Endothelial cell of umbilical vein (primary cell): ENCODE results near the gene GPD1. TPM values are rescaled to one million over a fixed set of nuclear protein-coding genes. Genes with fewer than 3 reads are reported as not detected.

Source experiments
- BruUV-seq: library from RNA; stranded (reverse); fragments of 400-500 nt; replicated peaks from 2 replicates; lab custom pipeline; 2021; lab: Mats Ljungman, UMichigan
- CTCF ChIA-PET: fragments of 300-600, 350-600 bp; sonication (Branson Sonifier 250); formaldehyde crosslinking; loops from one replicate; lab custom pipeline; 2021; ENCODE audit warnings: antibody characterized with exemption, inconsistent platforms; lab: Charles Lee
- POLR2A ChIA-PET: fragments of 300-600, 350-600 bp; sonication (Branson Sonifier 250); formaldehyde crosslinking; loops from one replicate; lab custom pipeline; 2021; ENCODE audit warnings: antibody characterized with exemption, inconsistent platforms; lab: Charles Lee
- DNase-seq: peaks from one replicate; pipeline ENCODE4 v3.0.0-alpha.2; 2011; ENCODE audit warnings: low read depth, low spot score
- FAIRE-seq: peaks from 2 replicates; lab custom pipeline; 2011; peaks lifted over from hg19 to GRCh38; lab: Jason Lieb, UNC
- H2AFZ ChIP-seq: 2 replicates; pipeline ENCODE4 v1.6.0; 2012; ENCODE audit warnings: low read depth, low read length, control low read depth, inconsistent platforms
- H3K27ac ChIP-seq: 2 replicates; pipeline ENCODE4 v1.5.1; 2011; ENCODE audit warnings: low read depth, mild to moderate bottlenecking, control low read depth, low read length, moderate library complexity; ENCODE audit not compliant: insufficient read depth
- H3K27me3 ChIP-seq, 2 experiments: 2 replicates each; pipeline versions ENCODE4 v1.6.0 to v1.6.1; 2011; ENCODE audit warnings: low read length in 2 of 2, mixed read lengths in 1 of 2; ENCODE audit not compliant: control insufficient read depth in 2 of 2, insufficient read depth in 2 of 2
- H3K36me3 ChIP-seq, 2 experiments: 2 replicates in 1 of 2; 3 replicates in 1 of 2; pipeline ENCODE4 v1.5.1; 2011; ENCODE audit warnings: low read length in 2 of 2, mild to moderate bottlenecking in 1 of 2, moderate library complexity in 1 of 2; ENCODE audit not compliant: control insufficient read depth in 2 of 2, insufficient read depth in 2 of 2; ENCODE audit errors: extremely low read depth in 1 of 2
- H3K4me1 ChIP-seq: 3 replicates; pipeline ENCODE4 v1.5.1; 2011; ENCODE audit warnings: mild to moderate bottlenecking, low read length; ENCODE audit not compliant: control insufficient read depth, insufficient read depth; ENCODE audit errors: extremely low read depth
- H3K4me2 ChIP-seq: 2 replicates; pipeline ENCODE4 v1.6.1; 2011; ENCODE audit warnings: low read length, control low read depth, mixed read lengths; ENCODE audit not compliant: insufficient read depth
- H3K4me3 ChIP-seq, 3 experiments: fragments of 200-600 bp in 1 of 3; sonication (generic), shearing (Covaris generic) in 1 of 3; replicated peaks in 1 of 3; 2 replicates each; pipeline ENCODE4 v1.5.1; 2011 to 2016; ENCODE audit warnings: control low read depth in 3 of 3, low read length in 3 of 3, mild to moderate bottlenecking in 2 of 3, inconsistent platforms in 1 of 3, low read depth in 1 of 3, moderate library complexity in 1 of 3; ENCODE audit not compliant: insufficient read depth in 1 of 3
- H3K79me2 ChIP-seq: 2 replicates; pipeline ENCODE4 v1.6.0; 2012; ENCODE audit warnings: low read length, inconsistent platforms; ENCODE audit not compliant: control insufficient read depth, insufficient read depth
- H3K9ac ChIP-seq: replicated peaks from 2 replicates; pipeline ENCODE3; 2011; ENCODE audit warnings: low read length, control low read depth; ENCODE audit not compliant: insufficient read depth; ENCODE audit errors: extremely low read depth
- H3K9me1 ChIP-seq: replicated peaks from 3 replicates; pipeline ENCODE4 v1.6.0; 2011; ENCODE audit warnings: mild to moderate bottlenecking, low read length; ENCODE audit not compliant: control insufficient read depth, insufficient read depth; ENCODE audit errors: extremely low read depth
- H3K9me3 ChIP-seq: replicated peaks from 2 replicates; pipeline ENCODE4 v1.5.1; 2012; ENCODE audit warnings: low read length, inconsistent platforms; ENCODE audit not compliant: control insufficient read depth, insufficient read depth
- H4K20me1 ChIP-seq: replicated peaks from 2 replicates; pipeline ENCODE3; 2011; ENCODE audit warnings: mild to moderate bottlenecking, low read length; ENCODE audit not compliant: control insufficient read depth, insufficient read depth; ENCODE audit errors: extremely low read depth
- EZH2 ChIP-seq: IDR thresholded peaks from 2 replicates; pipeline ENCODE4 v1.6.1; 2012; ENCODE audit warnings: borderline replicate concordance, low read depth, mild to moderate bottlenecking, moderate library complexity, low read length, inconsistent platforms; ENCODE audit not compliant: severe bottlenecking
- FOS ChIP-seq: IDR thresholded peaks from 2 replicates; pipeline ENCODE4 v1.6.1; 2011; ENCODE audit warnings: mild to moderate bottlenecking, low read length, moderate library complexity, borderline replicate concordance; ENCODE audit not compliant: insufficient read depth
- GATA2 ChIP-seq: IDR thresholded peaks from 2 replicates; pipeline ENCODE4 v1.7.0; 2011; ENCODE audit warnings: low read depth, mild to moderate bottlenecking, moderate library complexity, mixed read lengths, low read length; ENCODE audit not compliant: insufficient read length, insufficient read depth
- JUN ChIP-seq: IDR thresholded peaks from 2 replicates; pipeline ENCODE4 v1.6.1; 2011; ENCODE audit warnings: borderline replicate concordance, low read depth; ENCODE audit not compliant: insufficient read length, insufficient read depth
- MYC ChIP-seq: IDR thresholded peaks from one replicate; pipeline ENCODE4 v1.6.1; 2011; ENCODE audit warnings: mild to moderate bottlenecking, low read depth, low read length
- POLR2A ChIP-seq: IDR thresholded peaks from 2 replicates; pipeline ENCODE4 v1.6.1; 2012; ENCODE audit warnings: low read depth, mild to moderate bottlenecking, control low read depth, low read length
- POLR2AphosphoS5 ChIP-seq: IDR thresholded peaks from 2 replicates; pipeline ENCODE4 v1.6.1; 2012; ENCODE audit warnings: low read depth, mild to moderate bottlenecking, control low read depth, low read length, moderate library complexity; ENCODE audit not compliant: insufficient read depth
- dilution Hi-C: fragments of 300-500 bp; cut with MboI; formaldehyde crosslinking; loops from one replicate; pipeline ENCODE4 v1.15.0; 2019; ENCODE audit warnings: low sequenced_read_pairs; ENCODE audit not compliant: extremely low pct_ligation_motif_present
- intact Hi-C: fragments of 100-400 bp; cut with micrococcal nuclease; formaldehyde crosslinking; loops from one replicate; pipeline ENCODE4 v1.10.0; 2022
- polyA plus RNA-seq, 4 experiments: library from polyadenylated mRNA; depleted of rRNA in 3 of 4; stranded (reverse) in 3 of 4; unstranded in 1 of 4; fragments of >200 nt; gene quantifications; 2 replicates each; pipeline versions ENCODE4 v1.2.1 to v1.2.3, GENCODE V29; 2011 to 2012; ENCODE audit warnings: missing spikeins in 1 of 4
- total RNA-seq: library from RNA; stranded (reverse); gene quantifications from 2 replicates; pipeline ENCODE4 v1.2.3, GENCODE V29; 2021
- TF ChIP-seq, protein P1 (sequence below): IDR thresholded peaks from 2 replicates; pipeline ENCODE4 v1.6.1; 2011; ENCODE audit not compliant: insufficient read depth, insufficient read length
- TF ChIP-seq, protein P2 (sequence below), 2 donors: IDR thresholded peaks; 1 replicate in 1 of 2; 2 replicates in 1 of 2; pipeline ENCODE4 v1.5.1; 2011; ENCODE audit warnings: low read length in 2 of 2, mild to moderate bottlenecking in 2 of 2, moderate library complexity in 2 of 2, control low read depth in 1 of 2, inconsistent platforms in 1 of 2, low read depth in 1 of 2; ENCODE audit not compliant: insufficient read depth in 1 of 2; ENCODE audit errors: extremely low read depth in 1 of 2

Gene GPD1
- total and polyA plus RNA-seq, 2 donors (not counting 3 experiments of a cell fraction or from before 2014, with no cell fraction given), result 0.07 TPM; not detected in 1

DNA sequence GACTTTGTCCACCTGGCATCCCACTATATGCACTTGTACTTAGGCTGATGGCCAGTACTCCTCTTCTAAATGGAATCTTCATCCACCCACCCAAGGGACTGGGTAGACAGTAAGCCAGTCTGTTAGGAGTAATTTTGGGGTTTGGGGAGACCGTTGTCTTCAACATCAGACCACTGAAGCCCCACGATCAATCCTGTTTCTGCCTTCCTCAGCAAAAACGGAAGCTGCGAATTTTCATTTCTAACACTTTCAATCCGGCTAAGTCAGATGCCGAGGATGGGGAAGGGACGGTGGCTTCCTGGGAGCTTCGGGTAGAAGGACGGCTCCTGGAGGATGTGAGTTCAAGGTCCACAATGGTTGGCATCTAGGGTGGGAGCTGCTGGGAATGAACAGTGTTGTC lies 16.7 kb upstream of the GPD1 start:
- Histone ChIP-seq H3K36me3 (peaks cover 25 to 31% of the 10 kb centered on the region in 2 experiments), H3K9me3 (no peaks in the 10 kb centered on the region), H3K9me1 (no peaks in the 10 kb centered on the region), H3K27me3 (no peaks in the 10 kb centered on the region), H2AFZ (no peak overlapping the region), H3K4me3 (no peak overlapping the region), H3K9ac (no peak overlapping the region), H3K27ac (peak overlapping the region; percentile 44), H4K20me1 (no peaks in the 10 kb centered on the region), H3K4me1 (peaks cover 35% of the 10 kb centered on the region), H3K79me2 (peaks cover 16% of the 10 kb centered on the region), H3K4me2 (peak overlapping the region; percentile 56)
- no TSS peak for BruUV-seq
- DNase-seq (no peak), FAIRE-seq (no peak)
- POLR2A ChIA-PET, result no interaction called here
- dilution Hi-C loops (no loop called here), intact Hi-C loops (no loop called here)
- CTCF ChIA-PET, result interaction anchor here (0.6 to 5.6 kb wide), 15 partner anchors 9 to 227 kb away, joined by 3 to 89 read pairs (median 8); partner anchors contain the start of genes CERS5, COX14 and GPD1
- TF ChIP-seq, protein P1, sequence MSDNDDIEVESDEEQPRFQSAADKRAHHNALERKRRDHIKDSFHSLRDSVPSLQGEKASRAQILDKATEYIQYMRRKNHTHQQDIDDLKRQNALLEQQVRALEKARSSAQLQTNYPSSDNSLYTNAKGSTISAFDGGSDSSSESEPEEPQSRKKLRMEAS, result no peak
- TF ChIP-seq POLR2AphosphoS5 (no peak), JUN (no peak), POLR2A (no peak), FOS (no peak), GATA2 (no peak), MYC (no peak), EZH2 (no peak)
- TF ChIP-seq, protein P2, sequence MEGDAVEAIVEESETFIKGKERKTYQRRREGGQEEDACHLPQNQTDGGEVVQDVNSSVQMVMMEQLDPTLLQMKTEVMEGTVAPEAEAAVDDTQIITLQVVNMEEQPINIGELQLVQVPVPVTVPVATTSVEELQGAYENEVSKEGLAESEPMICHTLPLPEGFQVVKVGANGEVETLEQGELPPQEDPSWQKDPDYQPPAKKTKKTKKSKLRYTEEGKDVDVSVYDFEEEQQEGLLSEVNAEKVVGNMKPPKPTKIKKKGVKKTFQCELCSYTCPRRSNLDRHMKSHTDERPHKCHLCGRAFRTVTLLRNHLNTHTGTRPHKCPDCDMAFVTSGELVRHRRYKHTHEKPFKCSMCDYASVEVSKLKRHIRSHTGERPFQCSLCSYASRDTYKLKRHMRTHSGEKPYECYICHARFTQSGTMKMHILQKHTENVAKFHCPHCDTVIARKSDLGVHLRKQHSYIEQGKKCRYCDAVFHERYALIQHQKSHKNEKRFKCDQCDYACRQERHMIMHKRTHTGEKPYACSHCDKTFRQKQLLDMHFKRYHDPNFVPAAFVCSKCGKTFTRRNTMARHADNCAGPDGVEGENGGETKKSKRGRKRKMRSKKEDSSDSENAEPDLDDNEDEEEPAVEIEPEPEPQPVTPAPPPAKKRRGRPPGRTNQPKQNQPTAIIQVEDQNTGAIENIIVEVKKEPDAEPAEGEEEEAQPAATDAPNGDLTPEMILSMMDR (IDR thresholded peaks at IDR 0.05; ENCODE audit: extremely low read depth in 1 of 2, insufficient read depth in 1 of 2, low read depth in 1 of 2, low read length in 2 of 2), result no peak
